Bronchial epithelial cell (primary cell): ENCODE results near the gene HTRA3. TPM values are rescaled to one million over a fixed set of nuclear protein-coding genes. Genes with fewer than 3 reads are reported as not detected.

Source experiments
- DNase-seq: peaks from one replicate; pipeline ENCODE4 v3.0.0-alpha.2; 2010; ENCODE audit warnings: low read depth
- FAIRE-seq: peaks from 2 replicates; lab custom pipeline; 2011; peaks lifted over from hg19 to GRCh38; lab: Jason Lieb, UNC
- H3K27me3 ChIP-seq: 2 replicates; pipeline ENCODE4 v1.5.1; 2011; ENCODE audit warnings: low read length; ENCODE audit not compliant: control insufficient read depth, insufficient read depth
- H3K36me3 ChIP-seq: 2 replicates; pipeline ENCODE4 v1.5.1; 2011; ENCODE audit warnings: low read length; ENCODE audit not compliant: control insufficient read depth, insufficient read depth
- H3K4me3 ChIP-seq: 2 replicates; pipeline ENCODE4 v1.5.1; 2011; ENCODE audit warnings: mild to moderate bottlenecking, low read depth, low read length, control low read depth
- CTCF ChIP-seq: IDR thresholded peaks from 2 replicates; pipeline ENCODE4 v1.5.1; 2011; ENCODE audit warnings: mild to moderate bottlenecking, moderate library complexity, low read length, control low read depth, inconsistent platforms; ENCODE audit not compliant: insufficient read depth, severe bottlenecking
- total RNA-seq: library from RNA; depleted of rRNA; stranded (reverse); fragments of >200 nt; gene quantifications from 2 replicates; pipeline ENCODE4 v1.2.1, GENCODE V29; 2014

The HTRA3 gene
- total RNA-seq, 1 donor from 2014 or later: 0.26 TPM

GRCh38 chr4:8324640-8325239 is 55.2 kb downstream of the HTRA3 start:
- DNase-seq (peak; percentile 79), FAIRE-seq (peak; percentile 13)
- no peaks in the 10 kb centered on the region for H3K27me3 ChIP-seq
- no peak for TF ChIP-seq CTCF
- H3K4me3 ChIP-seq: no peak overlapping the region
- no peaks in the 10 kb centered on the region for H3K36me3 ChIP-seq

- peak; percentile 97 for FAIRE-seq
- peak; percentile 37 for DNase-seq
- H3K27me3 ChIP-seq: no peaks in the 10 kb centered on the region
- H3K36me3 ChIP-seq: no peaks in the 10 kb centered on the region
- no peak overlapping the region for H3K4me3 ChIP-seq
- no peak for TF ChIP-seq CTCF
Measured at GRCh38 chr4:8325291-8325973, 55.9 kb downstream of the HTRA3 start.

GRCh38 chr4:8326206-8326605 is 56.7 kb downstream of the HTRA3 start:
- Histone ChIP-seq H3K4me3 (no peak overlapping the region), H3K27me3 (peaks cover 2% of the 10 kb centered on the region), H3K36me3 (no peaks in the 10 kb centered on the region)
- no peak for TF ChIP-seq CTCF
- DNase-seq (no peak), FAIRE-seq (no peak)

- Histone ChIP-seq H3K27me3 (peaks cover 2% of the 10 kb centered on the region), H3K4me3 (no peak overlapping the region), H3K36me3 (no peaks in the 10 kb centered on the region)
- TF ChIP-seq CTCF: no peak
- DNase-seq: no peak
- no peak for FAIRE-seq
Measured at GRCh38 chr4:8328456-8328855, 58.9 kb downstream of the HTRA3 start.

GRCh38 chr4:8328866-8329559 is 59.5 kb downstream of the HTRA3 start:
- H3K27me3 ChIP-seq: peaks cover 2% of the 10 kb centered on the region
- TF ChIP-seq CTCF: no peak
- no peak for FAIRE-seq
- no peaks in the 10 kb centered on the region for H3K36me3 ChIP-seq
- H3K4me3 ChIP-seq: no peak overlapping the region
- no peak for DNase-seq
